Stimulated activated naive CD4-positive, alpha-beta T cell (primary cell): ENCODE results near the gene TNNI3K.

Source experiments
- DNase-seq, 6 experiments: peaks; one replicate each; lab custom pipeline; 2025; lab: John Stamatoyannopoulos, UW

The TNNI3K gene

DNA sequence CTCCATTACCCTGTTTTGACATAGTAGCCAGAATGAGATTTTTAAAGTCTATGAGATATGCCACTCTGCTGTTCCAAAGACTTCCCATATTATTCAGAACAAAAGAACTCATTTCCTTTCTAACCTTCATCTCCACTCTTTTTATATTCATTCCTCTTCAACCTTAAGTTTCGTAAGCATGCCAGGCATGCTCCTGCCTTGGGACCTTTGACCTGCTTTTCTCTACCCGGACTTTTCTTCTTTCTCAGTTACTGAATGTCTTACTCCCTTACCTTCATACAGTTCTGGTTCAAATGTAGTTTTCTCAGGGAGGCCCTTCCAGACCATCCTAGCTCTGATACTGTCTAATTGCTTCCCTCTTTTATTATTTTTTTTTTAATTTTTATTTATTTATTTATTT lies 81.1 kb downstream of the TNNI3K start:
- DNase-seq: no peak

DNA sequence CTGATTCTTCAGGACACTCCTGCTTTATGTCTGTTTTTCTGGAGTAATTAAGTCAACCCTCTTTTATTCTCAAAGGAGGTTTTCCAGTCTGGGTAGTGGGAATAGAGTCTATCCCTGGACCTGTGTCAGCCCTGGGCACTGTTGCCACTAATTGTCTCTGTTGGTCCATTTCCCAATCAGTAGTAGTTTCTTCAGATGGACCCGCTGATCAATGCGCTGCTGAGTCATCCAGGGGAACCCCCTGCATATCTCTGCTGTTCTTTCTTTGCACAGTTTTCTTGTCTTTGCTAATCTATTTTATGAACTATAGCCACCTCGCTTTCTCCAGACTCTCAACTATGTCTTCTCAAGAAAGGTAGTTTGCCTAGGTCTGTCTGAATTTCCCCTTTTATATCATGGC lies 82.5 kb downstream of the TNNI3K start:
- DNase-seq: no peak

DNA sequence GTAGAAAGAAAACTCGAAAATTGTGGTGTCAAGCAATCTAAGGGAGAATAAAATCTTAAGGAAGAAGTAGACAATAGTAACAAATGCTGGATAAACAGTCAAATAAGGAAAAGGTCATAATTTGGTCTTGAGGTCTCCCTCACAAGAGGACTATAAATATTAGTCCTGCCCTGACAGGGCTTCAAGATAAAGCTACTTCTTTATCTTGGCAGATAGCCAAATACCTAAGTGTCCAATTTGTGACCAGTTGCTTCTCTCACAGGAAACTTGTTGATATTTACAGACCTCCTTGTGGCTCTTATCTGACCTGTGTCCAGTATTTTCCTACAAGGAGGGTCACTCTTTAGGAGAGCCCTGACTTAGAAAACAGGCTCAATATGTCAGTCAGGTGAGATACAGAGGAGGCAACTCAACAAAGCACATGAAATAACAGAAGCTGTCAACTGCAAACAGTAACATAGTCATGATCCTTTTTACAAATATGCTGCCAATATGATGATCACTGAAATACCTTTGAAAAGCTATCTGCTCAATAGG lies 88.8 kb downstream of the TNNI3K start:
- no peak for DNase-seq

DNA sequence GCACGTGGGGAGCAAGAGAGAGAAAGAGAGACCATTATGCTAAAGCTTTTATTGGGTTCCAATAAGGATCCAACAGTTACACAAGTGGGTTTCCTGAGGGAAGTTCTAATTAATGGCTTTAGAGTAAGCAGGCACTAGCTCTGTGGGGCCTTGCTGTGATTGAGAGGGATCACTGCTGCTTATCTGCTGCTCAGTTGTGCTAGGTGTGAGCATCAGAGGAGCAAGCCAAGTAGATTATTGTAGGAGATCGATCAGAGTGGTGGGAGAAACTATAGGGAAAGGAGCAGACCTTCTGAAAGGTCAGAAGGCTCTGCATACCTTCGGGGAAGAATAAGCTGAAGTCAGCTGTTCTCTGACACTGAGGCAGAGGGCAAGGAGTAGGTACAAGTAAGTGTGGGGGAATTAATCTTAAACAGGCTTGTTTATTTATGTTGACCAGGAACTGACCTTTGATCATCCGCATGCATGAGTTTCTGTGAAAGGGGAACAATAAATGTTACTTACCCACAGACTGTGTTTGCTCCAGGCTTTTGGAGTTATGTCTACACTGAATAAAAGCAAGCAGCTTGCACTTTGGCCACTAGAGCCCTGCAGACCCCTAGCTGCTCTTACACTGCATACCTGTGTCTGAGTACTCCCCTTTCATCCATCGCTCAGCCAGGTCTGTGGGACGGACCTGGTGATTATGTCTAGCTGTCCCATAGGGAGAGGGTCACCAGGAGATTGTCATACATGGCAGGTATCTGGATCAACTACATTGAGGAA lies 89.7 kb downstream of the TNNI3K start:
- no peak for DNase-seq

DNA sequence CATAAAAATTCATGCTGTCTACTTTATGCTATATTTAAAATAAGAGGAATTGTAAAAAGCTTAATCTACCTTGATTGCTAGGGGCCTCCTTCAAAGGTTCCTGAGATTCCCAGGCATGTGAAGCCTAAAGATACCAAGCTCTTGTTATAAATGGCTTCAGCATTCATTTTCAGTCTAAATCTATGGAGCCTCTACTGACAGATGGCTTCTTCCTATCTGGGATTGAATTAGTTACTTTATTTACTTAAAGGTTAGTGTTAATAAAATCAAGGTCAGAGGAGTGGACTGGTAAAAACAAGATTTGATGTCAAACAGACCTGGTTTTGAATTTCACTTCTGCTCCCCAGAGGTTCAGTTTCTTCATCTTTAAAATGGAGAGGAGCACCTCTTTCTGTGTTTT lies 93.7 kb downstream of the TNNI3K start:
- no peak for DNase-seq

DNA sequence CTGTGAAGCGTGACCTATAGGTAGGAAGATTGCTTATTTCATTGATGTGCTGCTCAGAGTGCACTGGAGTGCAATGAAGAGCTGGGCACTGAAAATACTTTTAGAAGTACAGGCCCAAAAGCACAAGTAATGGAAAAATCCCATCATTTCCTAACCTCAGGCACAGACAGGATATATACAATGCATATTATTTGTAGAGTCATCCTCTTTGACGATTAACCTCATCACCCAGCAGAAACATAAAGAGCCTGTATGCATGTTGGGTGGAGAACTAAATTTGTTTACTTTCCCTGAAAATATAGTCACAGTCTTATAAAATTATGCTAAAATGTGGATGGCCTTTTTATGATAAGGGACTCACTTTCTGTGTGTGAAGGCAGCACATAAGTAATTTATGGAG lies 98.1 kb downstream of the TNNI3K start:
- DNase-seq: no peak

DNA sequence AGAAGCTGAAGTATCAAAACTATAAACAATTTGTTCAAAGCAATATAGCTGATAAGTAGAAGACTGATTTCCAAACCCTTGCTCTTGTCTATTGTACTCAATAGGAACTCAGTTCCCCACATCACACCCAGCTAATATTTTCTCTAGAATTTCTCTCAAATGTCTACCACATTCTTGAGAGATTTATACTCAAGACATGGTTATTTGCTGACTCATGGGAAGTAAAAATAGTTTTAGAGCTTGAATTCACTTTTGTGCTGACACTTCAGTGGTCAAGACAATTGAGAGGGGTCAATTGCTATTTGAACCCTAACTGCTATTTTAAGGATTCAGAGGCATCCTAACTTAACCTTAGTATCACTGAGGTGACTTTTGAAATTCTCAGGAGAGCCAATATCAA lies 99.0 kb downstream of the TNNI3K start:
- DNase-seq: no peak

DNA sequence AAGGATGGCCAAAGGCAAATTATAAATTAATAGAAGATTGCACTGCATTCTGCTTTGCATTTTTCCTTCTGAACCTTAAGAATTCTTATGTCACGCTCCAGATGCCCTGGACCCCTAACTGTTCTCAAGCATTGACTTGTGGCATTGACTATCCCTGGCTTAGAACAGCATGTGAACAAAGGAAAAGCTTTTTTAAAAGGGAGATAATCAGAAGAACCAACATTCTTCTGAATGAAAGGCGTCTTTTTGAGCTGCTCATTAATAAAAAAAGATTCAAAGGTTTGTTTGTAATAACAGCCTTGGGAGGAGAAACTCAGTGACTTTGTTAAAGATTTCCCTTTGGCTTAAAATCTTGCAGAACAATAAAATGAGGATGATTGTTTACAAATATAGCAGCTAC lies 105.5 kb downstream of the TNNI3K start:
- DNase-seq: no peak

DNA sequence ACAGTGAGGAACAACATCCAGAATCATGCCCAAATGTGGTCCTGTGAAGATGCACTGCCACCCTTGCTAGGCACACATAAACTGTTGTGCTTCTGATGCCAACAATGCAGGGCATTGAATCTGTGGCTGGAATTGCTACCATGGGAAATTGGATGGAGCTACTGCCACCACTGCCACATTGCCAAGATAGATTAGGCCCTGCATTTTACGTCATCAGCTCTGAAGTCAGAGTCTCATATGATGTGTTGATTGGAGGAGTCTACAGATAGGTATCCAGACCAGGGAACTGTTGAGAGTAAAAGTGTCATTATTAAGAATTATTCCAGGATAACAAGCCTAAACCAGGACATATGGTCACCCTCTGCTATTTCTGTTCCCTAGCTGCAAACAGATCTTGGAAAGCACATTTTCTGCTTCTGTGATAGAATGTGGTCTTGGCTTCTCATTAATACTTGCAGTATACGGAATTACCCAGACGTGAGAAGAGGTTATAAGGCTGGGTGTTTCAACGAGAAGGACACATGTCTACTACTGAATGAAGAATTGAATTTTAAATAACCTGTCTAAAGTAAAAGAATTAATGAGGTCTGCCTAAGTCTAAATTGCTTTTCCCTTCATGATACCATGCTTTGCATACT lies 106.6 kb downstream of the TNNI3K start:
- DNase-seq: no peak

DNA sequence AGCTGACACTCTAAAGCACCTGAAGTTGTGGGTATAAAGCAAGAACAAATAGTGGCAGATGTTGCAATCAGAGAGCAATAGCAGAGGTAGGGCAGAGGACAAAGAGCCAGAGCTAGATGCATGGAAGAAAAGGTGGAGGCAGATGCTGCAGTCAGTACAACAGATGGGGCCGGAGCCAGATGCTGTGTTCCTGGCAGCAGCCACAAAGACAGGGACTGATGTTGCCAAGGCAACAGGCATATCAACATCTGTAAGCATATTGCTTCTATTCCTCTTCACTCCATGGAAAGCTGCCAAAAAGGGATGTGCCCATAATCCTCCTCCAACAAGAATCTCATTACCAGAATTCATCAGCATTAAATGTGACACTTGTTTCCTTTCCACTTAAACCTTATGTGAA lies 108.0 kb downstream of the TNNI3K start:
- no peak for DNase-seq

DNA sequence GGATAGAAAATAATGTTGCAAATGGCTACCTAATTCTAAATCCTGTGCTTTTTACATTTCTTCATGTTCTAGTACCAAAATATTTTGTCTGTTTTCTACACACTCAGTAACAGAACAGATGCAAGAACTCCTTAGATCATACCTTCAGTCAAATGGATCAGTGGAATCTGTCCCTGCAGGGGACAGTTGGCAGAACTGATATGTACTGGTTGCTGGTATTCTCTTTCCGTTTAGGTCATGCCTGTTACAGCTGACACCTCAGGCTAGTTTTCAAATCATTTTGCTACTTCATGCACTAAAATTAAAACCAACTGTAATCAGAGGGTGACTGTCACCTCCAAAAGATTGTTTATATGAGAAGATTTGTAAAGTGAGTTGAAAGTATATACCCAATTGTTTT lies 109.2 kb downstream of the TNNI3K start:
- no peak for DNase-seq

DNA sequence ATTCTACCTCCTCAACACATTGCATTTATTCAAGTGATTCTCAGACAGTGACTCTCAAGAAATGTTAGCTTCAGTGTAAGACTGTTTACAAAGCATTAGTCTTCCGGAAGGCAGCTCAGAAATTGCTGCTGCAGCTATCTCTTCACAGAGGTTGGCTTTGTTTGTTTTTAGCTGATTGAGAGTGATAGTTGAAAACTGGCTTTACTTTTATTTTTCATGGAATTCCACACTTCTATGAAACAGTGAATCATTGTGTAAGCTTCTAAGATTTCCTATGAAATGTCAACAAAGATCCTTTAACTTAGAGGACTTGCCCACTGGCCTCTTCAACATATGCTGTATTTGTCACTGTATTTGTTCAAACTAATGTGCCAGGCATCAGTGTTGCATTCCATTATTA lies 121.3 kb downstream of the TNNI3K start:
- no peak for DNase-seq

DNA sequence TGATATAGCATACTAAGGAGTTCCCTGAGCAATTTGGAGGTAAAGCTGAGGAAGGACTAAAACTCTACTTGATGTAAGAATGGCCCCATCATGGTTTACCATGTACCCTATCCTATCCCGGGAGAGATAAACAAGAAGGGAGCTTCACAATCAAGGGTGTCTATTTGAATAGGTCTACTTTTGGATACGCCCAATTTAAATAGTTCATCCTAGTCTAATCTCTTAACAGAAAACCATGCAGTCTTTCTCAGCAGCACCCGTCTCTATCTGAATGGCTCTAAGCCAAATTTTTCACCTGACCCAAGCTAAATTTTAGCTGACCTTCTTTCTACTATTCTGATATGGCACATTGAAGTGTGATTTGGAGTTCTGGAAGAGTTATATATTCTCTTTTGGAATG lies 122.0 kb downstream of the TNNI3K start:
- DNase-seq: no peak

DNA sequence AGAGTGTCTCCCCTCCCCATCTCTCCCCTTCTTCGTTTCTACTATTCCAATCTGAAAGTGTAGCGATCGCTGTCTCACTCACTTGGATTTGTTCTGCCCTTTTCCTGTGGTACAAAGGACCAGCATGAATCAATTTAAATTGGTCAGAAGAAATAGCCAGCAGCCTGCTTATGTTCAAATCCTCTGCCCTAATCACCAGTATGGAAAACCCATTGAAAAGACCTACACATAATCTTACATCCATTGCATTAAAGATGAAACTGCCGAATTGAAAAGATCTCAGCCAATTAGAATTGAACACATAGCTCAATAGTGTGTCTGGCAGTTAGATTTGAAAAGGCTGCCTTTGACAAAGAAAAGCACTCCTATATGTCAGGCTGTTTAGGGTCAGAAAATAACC lies 122.6 kb downstream of the TNNI3K start:
- DNase-seq: no peak

DNA sequence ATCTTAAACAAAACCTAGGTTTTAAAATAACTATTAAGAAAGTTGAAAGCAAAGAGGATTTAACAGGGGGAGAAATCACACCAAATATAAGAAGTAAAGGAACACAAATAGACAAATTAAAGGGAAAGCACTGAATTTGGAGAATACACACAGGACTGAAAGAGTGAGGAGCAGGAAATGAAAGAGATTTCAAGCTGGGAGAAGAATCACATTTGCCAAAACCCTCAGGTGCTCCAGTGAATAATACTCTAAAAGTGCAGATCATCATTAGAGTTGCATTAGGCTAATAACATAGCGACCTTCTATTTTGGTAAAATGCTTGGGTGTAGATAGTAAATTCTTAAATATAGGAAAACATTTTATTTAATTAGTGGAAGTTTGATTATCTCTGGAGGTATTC lies 127.5 kb downstream of the TNNI3K start:
- no peak for DNase-seq

DNA sequence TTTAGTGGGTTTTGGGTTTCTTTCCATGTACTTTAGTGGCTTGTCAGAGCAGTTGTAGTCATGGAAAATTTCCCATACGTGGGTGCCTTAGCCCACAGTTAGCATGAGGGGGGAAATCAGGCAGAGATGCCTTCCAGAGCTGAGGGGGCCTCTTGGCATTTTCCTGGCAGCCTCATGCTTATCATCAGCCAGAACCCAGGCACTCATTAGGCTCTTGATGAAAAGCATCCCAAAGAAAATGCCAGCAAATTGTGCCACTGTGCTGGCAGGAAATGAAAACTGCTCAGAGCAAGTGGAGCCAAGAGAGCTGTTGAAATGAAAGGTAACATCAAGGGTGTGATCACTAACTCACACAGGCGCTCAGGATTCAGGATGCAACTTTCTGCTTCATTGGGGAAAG lies 128.0 kb downstream of the TNNI3K start:
- no peak for DNase-seq

DNA sequence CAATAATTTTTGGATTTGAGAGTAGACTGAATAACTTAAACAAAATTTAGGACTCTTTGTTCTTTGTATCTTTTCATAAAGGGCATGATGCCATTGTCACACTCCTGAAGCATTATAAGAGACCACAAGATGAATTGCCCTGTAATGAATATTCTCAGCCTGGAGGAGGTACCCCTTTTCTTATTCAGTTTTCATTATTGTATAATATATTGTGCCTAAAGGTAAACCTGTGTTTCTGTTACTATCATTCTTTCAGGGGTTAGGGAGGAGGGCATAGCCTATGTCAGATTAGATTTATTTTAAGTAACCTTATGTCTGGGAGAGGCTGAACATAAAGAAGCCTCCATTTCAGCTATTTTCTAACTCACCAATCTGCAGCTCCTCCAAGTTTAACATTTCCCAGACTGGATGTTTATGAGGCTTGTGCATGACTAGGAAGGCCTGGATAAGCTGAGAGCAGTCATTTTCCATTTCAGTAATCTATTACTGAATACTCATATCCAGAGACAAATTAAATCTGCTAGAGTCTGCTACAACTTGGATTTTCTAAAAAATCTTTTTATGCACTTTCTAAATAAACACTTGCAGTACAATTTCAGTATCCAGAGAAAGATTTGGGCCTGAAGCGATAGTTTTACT lies 132.1 kb downstream of the TNNI3K start:
- no peak for DNase-seq

DNA sequence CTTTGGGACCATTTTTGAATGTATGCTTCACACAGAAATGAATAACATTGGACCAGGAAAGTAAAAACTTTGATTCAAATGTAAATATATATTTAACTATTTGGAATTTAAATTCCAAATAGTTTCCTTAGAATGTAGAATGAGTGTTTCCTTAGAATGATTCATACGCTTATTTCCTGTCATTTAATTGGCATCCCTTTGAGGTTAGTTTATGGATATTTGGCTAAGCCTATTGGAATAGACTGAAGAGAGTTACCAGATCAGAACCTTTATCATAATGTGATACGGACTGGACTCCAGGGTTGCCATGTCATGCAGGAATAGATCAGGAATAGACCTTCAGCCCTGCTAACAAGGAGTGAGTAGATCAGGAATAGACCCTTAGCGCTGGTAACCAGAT lies 133.1 kb downstream of the TNNI3K start:
- no peak for DNase-seq

DNA sequence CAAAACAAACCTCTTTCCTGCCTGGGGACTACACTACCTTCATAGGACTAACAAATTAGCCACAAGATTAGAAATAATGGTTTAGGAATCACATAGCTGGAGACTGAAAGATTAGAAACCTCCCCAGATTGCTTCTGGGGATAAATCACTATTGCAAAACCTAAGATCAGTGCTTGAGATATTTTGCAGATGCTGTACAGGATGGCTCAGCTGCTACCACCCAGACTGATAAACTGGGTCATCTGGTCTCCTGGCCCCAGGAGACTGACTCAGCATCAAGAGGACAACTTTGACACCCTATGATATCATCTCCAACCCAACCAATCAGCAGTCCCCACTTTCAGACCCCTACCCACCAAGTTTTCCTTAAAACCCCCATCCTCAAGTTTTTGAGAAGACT lies 140.2 kb downstream of the TNNI3K start:
- DNase-seq: no peak

DNA sequence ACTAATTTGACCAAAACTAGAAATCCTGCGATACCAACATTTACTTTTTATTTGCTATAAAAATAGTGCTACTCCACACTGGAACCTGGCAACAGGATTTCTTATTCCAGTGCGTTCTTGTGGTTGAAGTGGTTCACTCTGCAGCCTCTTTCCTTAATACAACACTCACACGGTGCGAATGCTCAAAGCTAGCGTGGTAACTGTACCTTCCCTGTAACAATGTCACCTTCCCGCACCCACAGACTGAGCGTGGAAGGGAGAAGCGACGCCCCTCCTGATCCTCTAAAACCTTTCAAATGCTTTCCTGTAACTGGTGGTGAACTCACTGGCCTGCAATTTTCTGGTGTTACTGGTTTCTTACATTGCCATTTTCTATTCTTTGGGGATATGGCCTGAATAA lies 145.1 kb downstream of the TNNI3K start:
- no peak for DNase-seq

DNA sequence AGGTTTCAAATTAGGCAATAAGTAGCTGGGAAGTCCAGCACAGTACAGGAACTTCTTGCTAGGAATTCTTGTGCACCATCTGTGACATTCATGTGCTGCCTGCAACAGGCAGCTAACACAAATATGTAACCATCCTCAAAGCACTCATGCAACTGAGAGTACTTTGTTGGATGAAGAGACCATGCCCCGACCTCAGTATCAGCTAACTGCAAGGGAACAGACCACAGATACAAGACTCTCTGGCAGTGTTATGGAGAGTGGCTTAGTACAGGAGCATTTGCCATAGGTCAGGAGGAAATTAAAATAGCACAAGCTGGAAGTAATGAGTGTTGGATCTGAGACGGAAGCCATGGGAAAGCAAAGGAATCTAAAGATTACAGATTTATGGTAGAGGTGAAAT lies 153.7 kb downstream of the TNNI3K start:
- DNase-seq: no peak

DNA sequence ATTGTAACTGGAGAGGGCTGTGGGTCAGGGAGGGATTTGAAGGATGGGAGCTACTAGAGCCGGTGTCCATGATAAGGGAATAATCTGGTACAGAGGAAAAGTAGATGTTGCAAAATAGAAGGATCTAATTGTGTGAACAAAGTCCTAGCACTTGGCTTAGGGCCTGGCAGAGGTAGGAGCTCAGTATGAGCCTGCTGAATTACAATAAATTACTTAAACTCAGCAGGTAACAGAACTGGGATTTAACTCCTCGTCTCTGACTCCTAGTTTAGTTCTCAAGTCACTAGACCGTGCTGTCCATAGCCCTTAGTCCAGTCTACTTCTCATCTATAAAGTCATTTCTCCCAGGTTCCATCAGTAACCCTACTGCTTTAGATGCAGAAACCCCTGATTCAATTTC lies 157.0 kb downstream of the TNNI3K start:
- no peak for DNase-seq

DNA sequence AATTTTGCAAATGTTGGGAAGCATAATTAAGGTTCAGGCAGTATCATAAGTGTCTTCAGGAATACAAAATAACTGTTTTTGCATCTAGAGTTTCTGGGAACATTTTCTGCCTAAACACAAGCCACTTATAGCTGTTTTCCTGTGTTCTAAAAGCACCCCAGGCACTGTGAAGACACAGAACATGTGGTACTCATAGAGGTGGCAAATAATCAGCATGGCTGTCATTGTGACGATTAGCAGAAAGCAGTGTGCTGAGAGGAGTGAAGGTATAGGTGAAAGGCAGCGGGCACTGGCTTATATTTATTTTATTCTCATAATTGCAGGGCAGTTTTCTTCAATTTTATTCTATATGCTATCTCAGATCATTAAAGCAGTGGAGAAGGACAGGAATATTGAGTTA lies 157.7 kb downstream of the TNNI3K start:
- DNase-seq: no peak
